ENCODE measurements around the gene NHERF1.

Gene NHERF1

DNA sequence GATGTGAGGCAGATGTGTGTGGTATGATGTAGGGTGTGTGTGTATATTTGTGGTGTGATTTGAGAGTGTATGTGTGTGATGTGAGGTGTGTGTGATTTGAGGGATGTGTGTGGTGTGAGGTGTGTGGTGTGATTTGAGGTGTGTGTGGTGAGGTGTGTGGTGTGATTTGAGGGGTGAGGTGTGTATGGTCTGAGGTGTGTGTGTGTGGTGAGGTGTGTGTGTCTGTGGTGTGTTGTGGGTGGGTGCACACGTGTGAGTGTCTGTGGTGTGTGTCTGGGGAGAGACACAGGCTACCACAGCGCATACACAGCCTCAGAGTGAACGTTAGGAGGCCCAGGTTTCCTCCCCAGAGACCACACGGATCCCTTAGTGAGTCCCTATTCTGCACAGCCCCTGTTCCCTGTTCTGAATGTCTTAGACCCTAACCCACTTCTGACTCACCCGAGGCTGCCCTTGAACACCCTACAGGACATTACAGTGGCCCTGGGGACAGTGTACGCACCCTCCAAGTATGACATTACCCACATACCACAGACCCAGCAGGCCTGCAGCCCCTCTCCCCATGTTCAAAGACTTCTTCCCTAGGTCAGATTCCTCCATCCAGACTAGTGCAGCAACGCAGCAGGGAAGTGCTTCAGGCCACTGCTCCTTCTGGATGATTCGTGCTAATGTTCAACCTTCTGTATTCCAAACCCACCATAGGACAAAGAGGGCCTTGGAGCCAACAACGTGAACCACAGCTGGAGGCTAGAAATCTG is 14.9 kb upstream of the NHERF1 start:
- DNase-seq = no peak

DNA sequence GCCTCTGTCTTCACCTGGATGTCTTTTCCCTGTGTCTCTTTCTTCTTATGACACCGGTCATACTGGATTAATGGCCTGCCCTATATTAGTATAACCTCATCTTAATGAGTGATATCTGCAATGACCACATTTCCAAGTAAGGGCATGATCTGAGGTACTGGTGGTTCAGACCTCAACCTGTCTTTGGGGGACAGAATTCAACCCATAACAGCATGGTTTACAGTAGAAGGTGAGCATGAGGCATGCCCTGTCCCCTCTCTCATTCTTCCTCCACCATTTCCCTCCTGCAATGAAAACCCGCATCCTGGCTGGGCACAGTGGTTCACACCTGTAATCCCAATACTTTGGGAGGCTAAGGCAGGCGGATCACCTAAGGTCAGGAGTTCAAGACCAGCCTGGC is 14.2 kb upstream of the NHERF1 start:
- DNase-seq = no peak

DNA sequence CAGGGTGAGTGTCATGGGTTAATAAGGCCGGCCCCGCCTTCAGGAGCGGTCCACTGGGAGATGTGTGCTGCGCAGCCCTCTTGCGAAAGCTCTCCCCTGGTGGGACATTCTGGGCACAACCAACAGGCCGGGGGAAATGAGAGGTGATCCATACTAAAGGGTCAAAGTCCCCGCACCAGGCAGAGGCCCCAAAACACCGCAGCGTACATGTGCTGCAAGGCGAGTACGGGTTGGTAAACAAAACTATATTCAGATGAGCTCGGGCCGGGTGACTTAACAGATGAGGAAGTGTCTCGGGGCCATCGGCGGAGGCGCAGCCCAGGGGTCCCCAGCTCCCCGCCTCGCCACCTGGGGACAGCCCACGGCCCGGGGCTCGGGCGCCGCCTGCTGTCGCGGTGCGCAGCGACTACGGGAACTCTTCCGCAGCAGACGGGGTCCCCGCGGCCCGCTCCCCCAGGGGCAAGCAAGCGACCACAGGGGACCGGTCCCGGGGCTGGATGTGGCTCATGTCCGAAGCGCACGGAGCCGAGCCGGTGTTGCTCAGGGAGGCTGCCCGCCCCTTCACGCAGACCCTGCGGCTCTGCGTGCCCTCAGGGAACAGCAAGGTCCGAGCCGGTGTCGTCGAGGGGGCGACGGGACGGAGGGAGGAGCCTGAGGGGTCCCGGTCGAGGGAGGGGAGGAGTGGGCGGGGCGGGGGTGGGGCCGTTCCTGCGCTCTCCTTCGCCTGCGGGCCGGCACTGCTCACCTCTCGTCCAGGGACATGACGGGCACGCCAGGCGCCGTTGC is 11.7 kb upstream of the NHERF1 start, which contains the start of gene RAB37:
TSS of gene RAB37 (plus strand) at position 744 of the 786 bp plus-strand sequence. CDS start at position 761, 17 bp downstream.
- DNase-seq = peak; percentile 66

DNA sequence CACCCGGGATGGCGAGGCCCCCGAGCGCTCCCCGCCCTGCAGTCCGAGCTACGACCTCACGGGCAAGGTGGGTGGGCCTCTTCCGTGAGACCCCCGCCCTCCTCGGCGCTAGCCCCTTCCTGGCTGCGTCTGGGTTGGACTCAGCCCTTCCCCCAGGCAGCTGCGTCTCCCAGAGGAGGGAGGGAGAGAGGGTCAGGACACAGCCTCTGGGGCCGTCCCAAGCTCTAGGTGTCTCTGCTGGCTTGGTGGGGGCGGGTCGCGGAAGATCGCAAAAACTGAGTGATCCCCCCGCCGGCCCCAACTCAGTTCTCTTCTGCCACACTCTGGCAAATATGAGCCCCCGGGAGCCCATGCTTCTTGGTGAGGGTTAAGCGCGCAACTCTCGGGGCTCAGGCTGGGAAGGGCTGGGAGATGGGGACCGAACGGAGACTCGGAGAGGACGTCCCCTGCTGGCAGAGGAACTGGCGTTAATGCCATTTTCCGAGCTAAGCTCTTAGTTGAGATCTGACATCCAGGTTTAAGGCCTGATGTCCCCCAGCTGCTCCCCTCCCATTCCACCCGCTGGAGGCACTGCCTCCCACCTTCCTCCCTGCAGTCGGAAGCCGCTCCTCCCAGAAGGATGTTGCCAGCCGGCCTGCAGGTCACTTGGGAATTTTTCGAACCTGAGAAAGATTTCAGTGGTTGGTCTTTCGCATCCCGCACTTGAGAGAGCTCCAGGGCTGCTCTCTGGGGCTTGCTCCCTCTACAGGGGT is 11.0 kb upstream of the NHERF1 start:
- peak; percentile 52 for DNase-seq

DNA sequence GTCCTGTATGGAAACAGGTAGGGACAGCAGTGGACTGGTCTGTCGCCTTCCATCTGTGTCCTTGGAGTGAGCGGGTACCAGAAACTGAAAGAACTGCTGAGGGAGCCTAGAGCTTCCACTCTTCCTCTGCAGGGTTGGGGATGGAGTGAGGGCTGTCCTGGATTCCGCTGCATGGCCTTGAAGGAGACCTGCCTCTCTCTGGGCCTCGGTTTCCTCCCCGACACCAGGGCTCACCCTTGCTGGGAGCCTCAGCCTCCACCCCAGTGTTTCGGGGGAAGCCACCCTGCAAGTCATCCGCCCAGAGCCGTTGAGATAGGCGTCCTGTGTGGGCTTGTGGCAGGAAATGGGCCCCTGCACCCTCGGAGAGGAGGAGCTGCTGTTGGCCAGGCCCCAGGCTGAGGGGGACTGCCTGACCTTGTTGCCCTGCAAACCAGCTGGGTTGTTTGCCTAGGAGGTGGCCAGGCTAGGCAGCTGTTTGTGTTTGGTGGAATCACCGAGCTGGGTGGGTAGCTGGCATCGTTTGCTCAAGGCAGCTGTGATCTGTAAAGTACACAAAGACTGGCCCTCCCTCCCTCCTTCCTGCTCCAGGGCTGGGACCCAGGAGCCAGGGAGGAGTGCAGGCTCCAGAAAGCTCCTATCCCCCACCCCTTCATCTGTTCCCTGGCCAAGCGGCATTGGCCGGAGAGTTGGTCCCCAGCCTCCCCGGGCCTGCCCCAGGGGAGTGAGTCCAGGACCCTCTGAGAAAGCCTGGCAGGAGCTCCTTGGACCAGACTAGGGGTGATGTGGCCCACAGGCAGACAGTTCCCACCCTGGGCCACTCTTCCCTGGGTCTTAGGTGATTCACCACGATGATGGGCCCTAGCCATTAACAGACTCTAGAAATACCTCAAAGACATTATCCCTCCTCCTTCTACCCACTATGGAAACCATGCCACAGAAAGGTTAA is 10.1 kb upstream of the NHERF1 start:
- DNase-seq = peak; percentile 83

DNA sequence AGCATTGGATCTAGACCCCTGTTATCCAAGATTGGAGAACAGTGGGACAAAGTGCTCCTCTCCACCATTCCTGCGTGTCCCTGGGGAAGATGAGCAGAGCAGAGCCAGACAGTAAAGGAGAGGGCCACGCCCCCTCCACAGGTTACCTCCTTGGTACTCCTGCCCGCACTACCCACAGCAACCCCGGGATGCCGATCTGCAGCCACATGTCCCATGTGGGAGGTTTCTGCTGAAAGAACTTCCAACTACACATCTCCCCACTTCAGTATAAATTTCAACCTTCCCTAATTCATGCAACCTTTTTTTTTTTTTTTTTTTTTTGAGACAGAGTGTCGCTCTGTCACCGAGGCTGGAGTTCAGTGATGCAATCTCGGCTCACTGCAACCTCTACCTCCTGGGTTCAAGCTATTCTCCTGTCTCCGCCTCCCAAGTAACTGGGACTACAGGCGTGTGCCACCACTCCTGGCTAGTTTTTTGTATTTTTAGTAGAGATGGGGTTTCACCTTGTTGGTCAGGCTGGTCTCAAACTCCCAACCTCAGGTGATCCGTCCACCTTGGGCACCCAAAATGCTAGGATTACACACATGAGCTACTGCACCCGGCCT is 9.1 kb upstream of the NHERF1 start:
- DNase-seq = no peak

DNA sequence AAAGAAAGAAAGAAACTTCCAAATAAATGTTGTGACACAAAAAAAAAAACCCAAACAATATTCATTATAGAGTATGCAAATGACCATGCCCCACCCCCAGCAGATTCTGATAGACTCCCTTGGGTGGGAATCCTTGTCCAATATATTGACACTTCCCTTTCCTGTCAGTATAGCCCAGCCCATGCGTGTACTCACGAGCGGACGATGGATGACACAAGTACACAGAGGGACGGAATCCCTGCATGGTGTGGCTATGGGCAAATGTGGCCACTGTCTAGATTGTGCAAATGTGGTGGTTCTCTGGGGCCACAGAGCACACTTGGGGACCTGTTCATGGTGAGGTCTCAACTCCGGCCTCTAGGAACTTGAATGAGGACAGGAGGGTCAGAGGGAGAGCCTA is 8.3 kb upstream of the NHERF1 start:
- DNase-seq = no peak

DNA sequence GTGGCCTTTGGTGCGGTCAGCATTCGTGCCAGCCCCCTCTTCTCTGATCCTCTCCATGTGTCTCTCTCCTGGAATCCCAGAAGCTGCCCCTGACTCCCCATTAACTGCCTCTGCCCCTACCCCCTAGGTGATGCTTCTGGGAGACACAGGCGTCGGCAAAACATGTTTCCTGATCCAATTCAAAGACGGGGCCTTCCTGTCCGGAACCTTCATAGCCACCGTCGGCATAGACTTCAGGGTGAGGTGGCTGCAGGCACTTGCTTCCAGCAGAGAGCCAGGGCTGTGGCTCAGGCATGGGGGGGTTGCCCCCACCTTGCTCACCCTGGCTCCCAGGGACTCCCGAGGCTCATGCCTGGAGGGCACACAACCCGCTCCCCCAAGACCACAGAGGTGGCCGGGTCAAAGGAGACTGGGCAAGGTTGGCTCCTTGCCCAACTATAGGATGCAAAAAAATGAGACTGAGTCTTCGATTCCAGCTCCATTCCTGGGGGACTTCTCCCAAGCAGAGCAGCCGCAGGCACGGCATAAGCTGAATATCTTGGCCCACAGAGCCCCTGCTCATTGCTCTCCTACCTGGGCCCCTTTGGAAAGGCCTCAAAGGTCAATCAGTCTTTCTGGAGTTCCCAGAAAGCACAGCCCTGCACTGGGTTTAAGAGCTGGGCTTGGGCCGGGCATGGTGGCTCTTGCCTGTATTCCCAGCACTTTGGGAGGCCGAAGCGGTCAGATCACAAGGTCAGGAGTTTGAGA is 7.6 kb upstream of the NHERF1 start:
- no peak for DNase-seq

DNA sequence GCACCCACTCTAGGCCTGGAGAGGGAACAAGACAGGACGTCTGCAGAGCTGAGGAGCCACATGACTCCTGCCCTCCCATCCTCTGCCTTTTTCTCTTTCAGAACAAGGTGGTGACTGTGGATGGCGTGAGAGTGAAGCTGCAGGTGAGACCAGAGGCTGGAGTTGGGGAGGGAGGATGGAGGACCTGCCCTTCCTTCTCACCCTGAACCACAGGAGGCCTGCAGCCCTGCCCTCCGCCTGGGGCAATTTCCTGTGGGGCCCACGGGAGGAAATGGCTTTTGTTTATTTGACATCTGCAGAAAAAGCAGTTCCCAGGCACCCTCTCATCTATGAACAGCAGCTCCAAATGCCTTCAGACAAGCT is 6.3 kb upstream of the NHERF1 start:
- DNase-seq = peak; percentile 59

DNA sequence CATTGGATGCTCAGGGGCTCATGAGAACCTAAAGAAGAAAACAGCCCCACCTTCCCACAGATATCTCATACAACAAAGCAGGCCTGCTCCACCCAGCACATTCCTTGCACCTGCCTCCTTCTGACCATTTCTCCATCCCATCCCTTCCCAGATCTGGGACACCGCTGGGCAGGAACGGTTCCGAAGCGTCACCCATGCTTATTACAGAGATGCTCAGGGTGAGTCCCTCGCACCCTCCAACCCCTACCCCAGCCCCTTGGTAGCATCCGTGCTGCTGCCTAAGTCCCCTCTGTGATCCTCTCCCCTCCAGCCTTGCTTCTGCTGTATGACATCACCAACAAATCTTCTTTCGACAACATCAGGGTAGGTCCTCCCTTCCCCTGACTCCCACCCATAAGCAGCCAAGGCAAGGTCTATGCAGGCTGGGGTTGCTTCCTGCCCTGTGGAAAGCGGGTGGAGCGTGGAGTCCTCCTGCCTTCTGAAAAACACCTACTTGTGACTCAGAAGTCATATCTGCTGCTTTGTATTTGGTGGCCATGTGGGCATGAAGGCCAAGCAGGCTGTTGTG is 5.4 kb upstream of the NHERF1 start:
- DNase-seq = no peak

DNA sequence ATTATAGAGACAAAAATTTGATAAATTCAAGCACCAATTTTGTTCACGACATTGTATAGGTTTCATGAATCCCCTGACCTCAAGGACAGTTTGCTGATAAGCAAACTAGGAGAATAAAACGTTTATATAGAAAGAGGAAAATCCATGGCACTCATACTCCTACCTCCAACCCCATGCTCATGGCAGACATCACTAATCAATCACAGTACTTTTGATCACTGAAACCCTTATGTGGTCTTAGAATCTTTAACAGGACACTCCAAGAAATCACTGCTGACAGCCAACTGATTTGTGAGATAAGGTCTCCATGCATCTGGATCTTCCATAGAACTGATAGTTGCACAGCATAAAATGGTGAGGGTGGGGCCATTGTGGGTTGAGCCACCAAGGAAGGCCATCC is 4.7 kb upstream of the NHERF1 start:
- no peak for DNase-seq

DNA sequence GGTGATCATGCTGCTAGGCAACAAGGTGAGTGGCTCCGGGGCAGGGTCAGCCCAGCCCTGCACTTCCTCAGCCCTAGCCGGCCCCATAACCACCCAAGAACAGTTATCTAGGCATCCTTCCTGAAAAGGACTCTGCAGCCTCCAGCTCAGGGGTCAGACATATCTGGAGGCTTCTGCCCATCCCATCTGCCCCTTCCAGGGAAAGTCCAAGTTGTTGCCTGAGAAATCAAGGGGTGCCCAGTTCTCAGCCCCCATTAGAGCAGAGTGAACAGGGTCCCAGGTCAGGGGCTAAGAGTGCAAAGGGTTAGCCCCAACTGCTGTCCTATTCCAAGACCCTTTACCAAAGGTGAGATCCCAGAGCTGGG is 4.1 kb upstream of the NHERF1 start:
- no peak for DNase-seq

DNA sequence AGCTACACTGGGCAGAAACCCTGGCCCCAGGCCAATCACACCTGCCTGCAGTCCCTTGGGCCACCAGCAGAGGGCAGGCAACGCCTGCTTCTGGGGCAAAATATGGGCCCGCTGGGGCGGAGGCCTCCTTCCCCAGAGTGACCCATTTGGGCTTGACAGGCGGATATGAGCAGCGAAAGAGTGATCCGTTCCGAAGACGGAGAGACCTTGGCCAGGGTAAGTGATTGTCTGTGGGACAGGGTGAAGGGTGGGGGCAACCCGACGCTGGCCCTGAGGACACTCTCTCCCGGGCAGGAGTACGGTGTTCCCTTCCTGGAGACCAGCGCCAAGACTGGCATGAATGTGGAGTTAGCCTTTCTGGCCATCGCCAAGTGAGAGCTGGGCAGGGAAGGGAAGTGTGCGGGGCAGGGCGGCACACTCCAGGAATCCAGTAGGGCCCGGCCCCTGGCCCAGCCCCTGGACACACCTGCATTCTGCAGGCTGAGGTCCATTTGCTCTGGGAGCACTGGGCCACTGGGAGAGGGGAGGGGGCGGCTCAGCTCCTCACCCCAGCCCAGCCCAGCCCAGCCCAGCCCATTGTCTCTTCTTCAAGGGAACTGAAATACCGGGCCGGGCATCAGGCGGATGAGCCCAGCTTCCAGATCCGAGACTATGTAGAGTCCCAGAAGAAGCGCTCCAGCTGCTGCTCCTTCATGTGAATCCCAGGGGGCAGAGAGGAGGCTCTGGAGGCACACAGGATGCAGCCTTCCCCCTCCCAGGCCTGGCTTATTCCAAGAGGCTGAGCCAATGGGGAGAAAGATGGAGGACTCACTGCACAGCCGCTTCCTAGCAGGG is 3.5 kb upstream of the NHERF1 start:
- peak; percentile 86 for DNase-seq

DNA sequence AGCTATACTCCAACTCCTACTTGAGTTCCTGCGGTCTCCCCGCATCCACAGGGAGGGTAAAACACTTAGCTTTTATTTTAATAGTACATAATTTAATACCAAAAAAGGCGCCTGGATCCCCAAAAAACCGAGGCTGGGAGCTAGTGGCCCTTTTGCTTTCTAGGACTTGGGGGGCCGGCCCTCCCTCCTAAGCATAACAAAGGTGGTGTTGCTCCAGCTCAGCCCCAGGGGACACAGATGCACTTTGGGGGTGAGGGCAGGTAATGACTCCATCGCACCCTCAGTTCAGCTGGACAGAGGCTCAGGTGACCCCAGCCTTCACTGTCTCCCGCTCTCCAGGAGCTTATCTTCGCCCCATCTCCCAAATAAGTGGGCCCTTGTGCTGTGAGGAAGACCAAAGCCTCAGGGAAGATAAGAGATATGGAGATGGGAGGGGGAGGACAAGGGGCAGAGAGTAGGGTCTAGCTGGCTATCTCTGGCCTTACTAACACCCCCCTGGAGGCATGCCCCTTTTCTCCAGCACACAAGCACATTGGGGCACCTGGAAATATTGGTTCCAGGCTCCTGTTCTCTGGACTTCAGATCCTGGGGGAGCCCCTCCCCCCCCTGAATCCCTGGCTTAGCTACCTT is 2.8 kb upstream of the NHERF1 start:
- no peak for DNase-seq

DNA sequence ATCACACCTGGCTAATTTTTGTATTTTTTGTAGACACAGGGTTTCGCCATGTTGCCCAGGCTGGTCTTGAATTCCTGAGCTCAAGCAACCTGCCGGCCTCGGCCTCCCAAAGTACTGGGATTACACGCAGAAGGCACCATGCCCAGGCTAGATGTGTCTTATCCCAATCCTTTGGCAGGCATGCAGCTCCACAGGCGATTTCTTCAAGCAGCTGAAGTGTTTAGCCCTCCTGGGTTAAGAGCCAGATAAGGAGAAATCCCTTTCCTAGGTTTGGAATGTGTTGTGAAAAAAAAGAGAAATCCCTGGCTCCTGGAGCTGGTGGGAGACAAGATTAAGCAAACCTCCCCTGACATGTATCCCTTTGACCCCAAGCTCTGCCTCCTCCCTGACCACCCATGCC is 2.1 kb upstream of the NHERF1 start:
- no peak for DNase-seq

DNA sequence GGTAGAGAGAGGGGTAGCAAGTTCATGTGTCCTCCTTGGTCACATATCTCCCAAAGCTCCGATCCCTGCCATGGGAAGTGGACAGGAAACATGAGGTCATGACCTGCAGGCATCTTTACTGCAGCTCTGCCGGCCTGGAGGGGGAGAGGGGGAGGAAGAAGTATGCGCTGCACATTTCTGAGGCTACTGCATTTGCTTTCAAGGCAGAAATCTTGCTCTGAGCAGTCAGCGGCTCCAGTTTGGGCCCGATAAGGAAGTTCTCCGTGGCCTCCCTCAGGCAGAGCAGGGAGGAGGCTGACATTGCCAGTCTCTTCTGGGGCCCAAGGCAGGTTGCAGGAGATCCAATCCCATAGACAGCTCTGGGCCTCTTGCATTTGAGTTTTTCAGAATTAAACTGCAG is 1.5 kb upstream of the NHERF1 start:
- DNase-seq = no peak

DNA sequence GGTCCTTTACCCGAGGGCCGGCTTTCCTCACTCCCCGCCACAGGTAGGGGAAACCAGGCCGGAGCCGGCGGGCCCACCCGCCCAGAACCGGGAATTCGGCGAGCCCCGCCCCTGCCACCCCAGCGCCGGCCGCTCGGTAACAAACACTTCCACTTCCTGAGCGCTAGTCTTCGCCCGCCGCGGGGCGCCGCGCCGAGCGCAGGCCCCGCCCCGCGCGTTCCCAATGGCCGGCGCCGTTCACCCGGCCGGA is 224 bp upstream of the NHERF1 start:
- DNase-seq = no peak

DNA sequence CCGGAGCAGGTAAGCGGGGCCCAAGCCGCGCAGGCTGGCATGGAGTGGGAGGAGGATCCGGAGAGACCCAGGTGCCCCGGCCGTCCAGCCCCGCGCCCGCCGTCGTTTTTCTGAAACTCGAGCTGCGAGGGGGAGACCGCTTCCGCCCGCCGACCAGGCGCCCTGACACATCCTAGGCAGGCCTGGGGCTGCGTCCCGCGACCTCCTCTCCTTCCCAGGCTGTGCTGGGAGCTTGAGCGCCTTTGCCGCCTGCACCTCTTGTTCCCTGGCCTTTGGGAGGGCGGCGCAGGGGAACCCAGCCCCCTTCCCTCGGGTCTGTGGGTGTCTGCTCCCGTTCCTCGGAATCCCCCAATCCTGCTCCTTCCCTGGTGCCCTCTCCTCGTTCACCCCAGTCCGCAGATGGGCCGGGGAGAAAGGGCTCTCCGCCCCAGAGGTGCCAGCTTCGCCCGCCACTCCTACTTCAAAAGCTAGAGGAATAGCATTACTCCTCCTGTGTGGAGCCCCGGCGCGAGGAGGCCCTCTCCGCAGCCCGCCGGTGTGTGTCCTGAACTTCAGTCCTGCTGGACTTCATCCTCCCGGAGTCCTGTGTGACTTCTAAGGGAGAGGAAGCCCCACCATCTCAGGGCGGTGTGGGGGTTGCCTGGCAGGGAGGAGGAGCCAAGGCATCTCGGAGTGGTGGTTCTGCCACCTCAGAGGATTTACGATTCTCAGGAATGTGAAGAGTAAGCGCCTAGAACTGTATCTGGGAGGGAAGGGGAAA is 1.0 kb downstream of the NHERF1 start:
- no peak for DNase-seq

DNA sequence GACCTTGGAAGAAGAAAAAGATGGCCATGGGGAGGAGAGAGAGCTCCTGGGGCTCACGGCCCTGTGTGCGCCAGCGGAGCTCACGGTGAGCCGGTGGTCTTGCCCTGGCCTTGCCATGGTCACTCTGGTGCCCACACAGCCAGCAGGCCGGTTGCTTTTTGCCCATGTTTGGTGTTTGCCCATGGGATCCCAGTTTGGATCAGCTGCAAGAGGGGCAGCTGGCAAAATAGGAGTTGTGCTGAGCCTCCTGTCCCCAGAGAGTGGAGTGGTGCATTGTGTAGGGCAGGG is 1.6 kb downstream of the NHERF1 start:
- DNase-seq = no peak

Measured in CD4-positive, alpha-beta T cell treated with Interleukin-12 subunit alpha and Interleukin-12 subunit beta, for 1 hour (primary cell).